ENCODE measurements around the gene ABI1.

The ABI1 gene

GRCh38 chr10:26714415-26715136 lies 146.2 kb downstream of the ABI1 start:
- no peak for DNase-seq (ENCODE audit: low read depth in 3 of 3)

- DNase-seq (ENCODE audit: low read depth in 3 of 3) = no peak
Observed at GRCh38 chr10:26711324-26711723, 149.4 kb downstream of the ABI1 start.

- no peak for DNase-seq (ENCODE audit: low read depth in 3 of 3)
Observed at GRCh38 chr10:26706936-26707335, 153.8 kb downstream of the ABI1 start.

GRCh38 chr10:26706206-26706605 lies 154.6 kb downstream of the ABI1 start:
- DNase-seq (ENCODE audit: low read depth in 3 of 3) = no peak

- no peak for DNase-seq (ENCODE audit: low read depth in 3 of 3)
Observed at GRCh38 chr10:26703974-26704373, 156.8 kb downstream of the ABI1 start.

GRCh38 chr10:26703096-26703495 lies 157.7 kb downstream of the ABI1 start:
- DNase-seq (ENCODE audit: low read depth in 3 of 3) = no peak

GRCh38 chr10:26700884-26701630 lies 159.7 kb downstream of the ABI1 start:
- no peak for DNase-seq (ENCODE audit: low read depth in 3 of 3)

GRCh38 chr10:26699631-26700030 lies 161.1 kb downstream of the ABI1 start:
- no peak for DNase-seq (ENCODE audit: low read depth in 3 of 3)

- DNase-seq (ENCODE audit: low read depth in 3 of 3) = no peak
Observed at GRCh38 chr10:26698909-26699308, 161.8 kb downstream of the ABI1 start.

- no peak for DNase-seq (ENCODE audit: low read depth in 3 of 3)
Observed at GRCh38 chr10:26697922-26698608, 162.7 kb downstream of the ABI1 start.

GRCh38 chr10:26697163-26697921 lies 163.4 kb downstream of the ABI1 start, which contains the start of gene PDSS1:
Gene PDSS1, plus strand, starts transcription at chr10:26697701. Its CDS starts 11 bp downstream, at chr10:26697712.
- peak; percentile 41 to 59 (median 42) for DNase-seq (ENCODE audit: low read depth in 3 of 3)

- no peak for DNase-seq (ENCODE audit: low read depth in 3 of 3)
Observed at GRCh38 chr10:26696786-26697162, 164.0 kb downstream of the ABI1 start.

All from stimulated activated CD4-positive, alpha-beta T cell treated with anti-CD3 and anti-CD28 coated beads, TNF-alpha, amount 100 ng/mL, for 48 hours (primary cell).